GM23338 (cell line): Measurements from ENCODE around the gene PRKACA. TPM values are rescaled to one million over a fixed set of nuclear protein-coding genes. Genes with fewer than 3 reads are reported as not detected.
"Not testable (repeated sequence)": the region's sequence is repeated elsewhere in the genome, so short reads cannot be mapped to it uniquely, and the experiment has no call there.

Experiments
- ATAC-seq: fragments of 200-7000 bp; cut with Tn5 transposase; 3 replicates; pipeline ENCODE4 v1.9.1; 2020
- DNase-seq: peaks from one replicate; pipeline ENCODE4 v3.0.0-alpha.2; 2015; ENCODE audit warnings: low spot score
- H2AFZ ChIP-seq: fragments of 200-600 bp; sonication (generic); 2 replicates; pipeline ENCODE4 v1.8.0; 2016; ENCODE audit warnings: antibody characterized with exemption, mild to moderate bottlenecking, moderate library complexity
- H3F3A ChIP-seq: fragments of 200-600 bp; sonication (generic); replicated peaks from 2 replicates; pipeline ENCODE4 v1.8.0; 2017; ENCODE audit warnings: antibody characterized with exemption, mixed run types, low read depth
- H3K27ac ChIP-seq: fragments of 200-600 bp; sonication (generic); 2 replicates; pipeline ENCODE4 v1.6.1; 2016; ENCODE audit warnings: low read depth
- H3K27me3 ChIP-seq: fragments of 200-600 bp; sonication (generic); 2 replicates; pipeline ENCODE4 v1.8.0; 2016; ENCODE audit warnings: mild to moderate bottlenecking, mixed run types, moderate library complexity; ENCODE audit not compliant: insufficient read depth
- H3K36me3 ChIP-seq: fragments of 200-600 bp; sonication (generic); 2 replicates; pipeline ENCODE4 v1.8.0; 2016; ENCODE audit warnings: mild to moderate bottlenecking; ENCODE audit not compliant: insufficient read depth
- H3K4me1 ChIP-seq: fragments of 200-600 bp; sonication (generic); 2 replicates; pipeline ENCODE4 v1.8.0; 2016; ENCODE audit warnings: mild to moderate bottlenecking, moderate library complexity; ENCODE audit not compliant: insufficient read depth
- H3K4me2 ChIP-seq: fragments of 200-600 bp; sonication (generic); 2 replicates; pipeline ENCODE4 v1.7.1; 2017; ENCODE audit warnings: mixed run types
- H3K4me3 ChIP-seq: fragments of 200-600 bp; sonication (generic); 2 replicates; pipeline ENCODE4 v1.6.1; 2016; ENCODE audit warnings: mixed run types
- H3K79me2 ChIP-seq: fragments of 200-600 bp; sonication (generic); replicated peaks from 2 replicates; pipeline ENCODE4 v1.8.0; 2017; ENCODE audit warnings: mild to moderate bottlenecking; ENCODE audit not compliant: insufficient read depth
- H3K9me2 ChIP-seq: fragments of 200-600 bp; sonication (generic); 2 replicates; pipeline ENCODE4 v1.8.0; 2017; ENCODE audit not compliant: insufficient read depth
- H4K20me1 ChIP-seq: fragments of 200-600 bp; sonication (generic); replicated peaks from 2 replicates; pipeline ENCODE4 v1.8.0; 2017; ENCODE audit warnings: mild to moderate bottlenecking; ENCODE audit not compliant: insufficient read depth
- H3K27ac Mint-ChIP-seq: 2 replicates; pipeline ENCODE4 v1.8.0; 2020; ENCODE audit warnings: inconsistent platforms, mild to moderate bottlenecking, moderate library complexity, mixed read lengths
- H3K27me3 Mint-ChIP-seq: 3 replicates; pipeline ENCODE4 v1.8.0; 2022; ENCODE audit warnings: low read depth, mild to moderate bottlenecking, moderate library complexity, mixed read lengths, inconsistent platforms; ENCODE audit not compliant: insufficient read depth, poor library complexity
- H3K36me3 Mint-ChIP-seq: 3 replicates; pipeline ENCODE4 v1.8.0; 2021; ENCODE audit warnings: low read depth, mild to moderate bottlenecking, inconsistent platforms, moderate library complexity, mixed read lengths
- H3K4me1 Mint-ChIP-seq: 3 replicates; pipeline ENCODE4 v1.8.0; 2020; ENCODE audit warnings: mild to moderate bottlenecking, inconsistent platforms, mixed read lengths
- H3K4me3 Mint-ChIP-seq: 3 replicates; pipeline ENCODE4 v1.8.0; 2021; ENCODE audit warnings: moderate library complexity, mild to moderate bottlenecking, inconsistent platforms, mixed read lengths
- H3K9me3 Mint-ChIP-seq: 3 replicates; pipeline ENCODE4 v1.8.0; 2020; ENCODE audit warnings: moderate library complexity, mild to moderate bottlenecking, inconsistent platforms, mixed read lengths
- CREB1 ChIP-seq: fragments of 250-450 bp; sonication (Bioruptor Pico); IDR thresholded peaks from 2 replicates; pipeline ENCODE4 v1.5.0; 2020; ENCODE audit warnings: low read depth, mild to moderate bottlenecking, moderate library complexity
- CTCF ChIP-seq, 2 experiments: fragments of 200-600 bp in 1 of 2; sonication (generic) in 1 of 2; conservative IDR thresholded peaks; 2 replicates each; pipeline versions ENCODE4 v1.5.1 to v1.6.1; 2016 to 2017; ENCODE audit warnings: antibody characterized with exemption in 2 of 2, low read depth in 2 of 2, mild to moderate bottlenecking in 2 of 2, moderate library complexity in 1 of 2
- POLR2AphosphoS5 ChIP-seq: IDR thresholded peaks from 2 replicates; pipeline ENCODE4 v1.6.1; 2016; ENCODE audit warnings: antibody characterized with exemption, low read depth
- polyA plus RNA-seq: library from polyadenylated mRNA; unstranded; fragments of >200 nt; fragmentation: Nextera tagmentation; extraction: Ambion mirVana; gene quantifications from 2 replicates; pipeline ENCODE4 v1.2.1, GENCODE V29; 2016
- total RNA-seq: library from RNA; depleted of rRNA; stranded (reverse); fragments of >200 nt; shearing (Covaris generic); gene quantifications from 2 replicates; pipeline ENCODE4 v1.2.3, GENCODE V29; 2014; rRNA removed

PRKACA gene
- total and polyA plus RNA-seq, 2 experiments from 2014 or later = 13.0 to 31.3 TPM

- Mint-ChIP-seq H3K27ac (no peak overlapping the region), H3K27me3 (peaks cover 8% of the 10 kb centered on the region), H3K4me3 (no peak overlapping the region), H3K36me3 (peaks cover 29% of the 10 kb centered on the region), H3K4me1 (no peaks in the 10 kb centered on the region), H3K9me3 (peaks cover 8% of the 10 kb centered on the region; the same call in 2 of the 3 replicates)
- H3K79me2 ChIP-seq = no peaks in the 10 kb centered on the region
- H3K36me3 ChIP-seq = no peaks in the 10 kb centered on the region
- DNase-seq = peak; percentile 86
- H3K27me3 ChIP-seq = no peaks in the 10 kb centered on the region
- H2AFZ ChIP-seq = no peak overlapping the region
- no peak overlapping the region for H3K4me2 ChIP-seq
- no peaks in the 10 kb centered on the region; the same call in 1 of the 2 replicates for H4K20me1 ChIP-seq
- peak; percentile 84 to 86 for TF ChIP-seq CTCF (conservative IDR thresholded peaks at IDR 0.05; ENCODE audit: low read depth in 2 of 2)
- no peak for TF ChIP-seq POLR2AphosphoS5
- peak; percentile 98 for ATAC-seq
- no peaks in the 10 kb centered on the region for H3F3A ChIP-seq
- no peaks in the 10 kb centered on the region for H3K4me1 ChIP-seq
- no peak overlapping the region for H3K27ac ChIP-seq
- no peaks in the 10 kb centered on the region for H3K9me2 ChIP-seq
- H3K4me3 ChIP-seq = no peak overlapping the region
These were observed 69.0 kb downstream of the PRKACA start for GRCh38 chr19:14048443-14049153.

- not testable (repeated sequence) for H3K27ac Mint-ChIP-seq, H3K27me3 Mint-ChIP-seq, H3K4me1 ChIP-seq, H3K27me3 ChIP-seq, H3F3A ChIP-seq, H3K9me2 ChIP-seq, H3K79me2 ChIP-seq, DNase-seq, ATAC-seq, H3K4me3 Mint-ChIP-seq, H3K4me1 Mint-ChIP-seq, H3K4me3 ChIP-seq, H2AFZ ChIP-seq, H3K4me2 ChIP-seq, H3K36me3 ChIP-seq, H3K27ac ChIP-seq, H4K20me1 ChIP-seq, H3K9me3 Mint-ChIP-seq
- peaks cover 28% of the 10 kb centered on the region for H3K36me3 Mint-ChIP-seq
These were observed 69.7 kb downstream of the PRKACA start for GRCh38 chr19:14047866-14048265.

GRCh38 chr19:14042659-14043608, 74.6 kb downstream of the PRKACA start:
- H3K9me3 Mint-ChIP-seq, H3K4me1 Mint-ChIP-seq, H3K36me3 Mint-ChIP-seq, H3K9me2 ChIP-seq, H3K27ac ChIP-seq, H3K27me3 Mint-ChIP-seq, H4K20me1 ChIP-seq, H3F3A ChIP-seq, H3K27me3 ChIP-seq, H3K4me1 ChIP-seq, H2AFZ ChIP-seq, H3K4me3 Mint-ChIP-seq, H3K79me2 ChIP-seq, H3K4me3 ChIP-seq, H3K36me3 ChIP-seq, H3K4me2 ChIP-seq: not testable (repeated sequence)
- TF ChIP-seq CREB1 (CRISPR knock-in tag) = peak; percentile 39; the same call in 1 of the 2 replicates
- peak; percentile 79 to 82 for TF ChIP-seq CTCF (conservative IDR thresholded peaks at IDR 0.05; ENCODE audit: low read depth in 2 of 2)
- ATAC-seq (peak; percentile 98), DNase-seq (peak; percentile 96)
- H3K27ac Mint-ChIP-seq = peak overlapping the region; percentile 96

Other genes starting within 250 kb of the PRKACA start
- not detected in 2 replicates for gene NANOS3, start 240.6 kb downstream of the PRKACA start, total RNA-seq
- gene NANOS3, start 240.6 kb downstream of the PRKACA start, polyA plus RNA-seq = not detected in 2 replicates
- gene BRME1, start 211.6 kb downstream of the PRKACA start, total RNA-seq = 3.7 and 4.0 TPM in 2 replicates
- gene BRME1, start 211.6 kb downstream of the PRKACA start, polyA plus RNA-seq = 3.9 and 4.7 TPM in 2 replicates
- 27.3 and 39.7 TPM in 2 replicates for gene CC2D1A, start 211.6 kb downstream of the PRKACA start, total RNA-seq
- 21.7 and 23.1 TPM in 2 replicates for gene CC2D1A, start 211.6 kb downstream of the PRKACA start, polyA plus RNA-seq
- gene PODNL1, start 179.3 kb downstream of the PRKACA start, total RNA-seq = 0.24 TPM in 1 of 2 replicates, not detected in the other
- 1.3 TPM in 1 of 2 replicates, not detected in the other for gene PODNL1, start 179.3 kb downstream of the PRKACA start, polyA plus RNA-seq
- 74.8 and 81.3 TPM in 2 replicates for gene DCAF15, start 165.3 kb downstream of the PRKACA start, total RNA-seq
- gene DCAF15, start 165.3 kb downstream of the PRKACA start, polyA plus RNA-seq = 39.5 and 41.6 TPM in 2 replicates
- gene RFX1, start 111.4 kb downstream of the PRKACA start, total RNA-seq = 10.1 and 11.8 TPM in 2 replicates
- 8.9 and 9.4 TPM in 2 replicates for gene RFX1, start 111.4 kb downstream of the PRKACA start, polyA plus RNA-seq
- not detected in 2 replicates for gene RLN3, start 89.6 kb downstream of the PRKACA start, total RNA-seq
- gene RLN3, start 89.6 kb downstream of the PRKACA start, polyA plus RNA-seq = not detected in 2 replicates
- gene IL27RA, start 86.0 kb downstream of the PRKACA start, total RNA-seq = 11.4 and 12.8 TPM in 2 replicates
- 7.7 and 8.3 TPM in 2 replicates for gene IL27RA, start 86.0 kb downstream of the PRKACA start, polyA plus RNA-seq
- gene PALM3, start 55.7 kb downstream of the PRKACA start, total RNA-seq = 40.2 and 45.8 TPM in 2 replicates
- gene PALM3, start 55.7 kb downstream of the PRKACA start, polyA plus RNA-seq = 16.6 and 19.6 TPM in 2 replicates
- 1.9 and 7.8 TPM in 2 replicates for gene MISP3, start 45.0 kb downstream of the PRKACA start, total RNA-seq
- gene MISP3, start 45.0 kb downstream of the PRKACA start, polyA plus RNA-seq = 2.4 and 2.7 TPM in 2 replicates
- gene C19orf67, start 32.0 kb downstream of the PRKACA start, total RNA-seq = not detected in 2 replicates
- gene C19orf67, start 32.0 kb downstream of the PRKACA start, polyA plus RNA-seq = 0.40 TPM in 1 of 2 replicates, not detected in the other
- gene SAMD1, start 27.0 kb downstream of the PRKACA start, total RNA-seq = 67.1 and 69.0 TPM in 2 replicates
- 32.2 and 38.1 TPM in 2 replicates for gene SAMD1, start 27.0 kb downstream of the PRKACA start, polyA plus RNA-seq
- 33.3 and 37.1 TPM in 2 replicates for gene ASF1B, start 18.8 kb upstream of the PRKACA start, total RNA-seq
- gene ASF1B, start 18.8 kb upstream of the PRKACA start, polyA plus RNA-seq = 33.8 and 36.9 TPM in 2 replicates
- gene ADGRL1, start 88.4 kb upstream of the PRKACA start, total RNA-seq = 84.0 and 100 TPM in 2 replicates
- gene ADGRL1, start 88.4 kb upstream of the PRKACA start, polyA plus RNA-seq = 20.6 and 21.8 TPM in 2 replicates